GM12878 (cell line): Measurements from ENCODE around the gene LDLRAD4.

Experiments
- CREM ChIP-seq: IDR thresholded peaks from 2 replicates; pipeline ENCODE4 v1.6.1; 2014; ENCODE audit warnings: antibody characterized with exemption, low read depth
- YY1 ChIP-seq: IDR thresholded peaks from 2 replicates; pipeline ENCODE4 v1.6.1; 2011; ENCODE audit warnings: low read depth, mild to moderate bottlenecking, low read length
- TF ChIP-seq, protein P1 (sequence below): IDR thresholded peaks from 2 replicates; pipeline ENCODE4 v1.6.1; 2011; ENCODE audit warnings: low read depth, mild to moderate bottlenecking, low read length, moderate library complexity, borderline replicate concordance; ENCODE audit errors: extremely low read depth
- TF ChIP-seq, protein P2 (sequence below), 3 experiments: IDR thresholded peaks in 2 of 3; conservative IDR thresholded peaks in 1 of 3; 2 replicates each; pipeline ENCODE4 v1.5.1; 2011; ENCODE audit warnings: low read depth in 3 of 3, low read length in 3 of 3, mild to moderate bottlenecking in 3 of 3, control low read depth in 2 of 3, moderate library complexity in 2 of 3, inconsistent platforms in 1 of 3, mixed read lengths in 1 of 3; ENCODE audit not compliant: control insufficient read depth in 2 of 3, insufficient read depth in 1 of 3; ENCODE audit errors: extremely low read depth in 1 of 3

DNA sequence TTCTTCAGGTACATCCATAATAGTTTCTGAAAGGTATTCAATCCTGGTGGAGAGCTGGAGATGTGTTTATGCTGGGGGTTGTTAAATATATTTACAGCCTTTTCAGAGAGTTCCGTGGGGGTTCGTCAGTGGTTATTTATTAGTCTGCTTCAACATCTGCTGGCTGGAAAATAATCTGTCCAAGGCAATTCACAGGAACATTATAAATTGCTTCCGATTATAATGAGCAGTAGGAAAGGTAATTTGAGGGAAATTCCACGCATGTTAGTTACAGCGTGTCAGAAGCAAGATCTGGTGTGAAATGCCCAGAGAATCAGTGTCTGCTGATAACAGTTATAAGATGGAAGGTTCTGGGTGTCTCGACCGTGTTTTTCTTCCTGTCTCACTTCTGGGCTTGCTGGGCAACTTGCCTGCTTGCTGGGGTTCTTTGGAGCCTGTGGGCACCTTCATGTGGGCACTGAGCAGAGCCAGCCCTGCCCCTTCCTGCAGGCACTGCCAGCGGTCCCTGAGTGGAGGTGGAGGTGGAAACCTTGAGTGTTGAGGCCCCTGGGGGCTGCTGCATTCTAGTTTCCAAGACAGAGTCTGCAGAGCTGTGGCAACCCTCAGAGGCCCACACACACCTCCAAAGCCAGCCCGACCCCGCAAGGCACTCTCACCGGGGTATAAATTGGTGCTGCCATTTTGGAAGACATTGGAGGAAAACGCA, 322.1 kb downstream of the LDLRAD4 start:
- no peak for TF ChIP-seq YY1
- TF ChIP-seq, protein P1, sequence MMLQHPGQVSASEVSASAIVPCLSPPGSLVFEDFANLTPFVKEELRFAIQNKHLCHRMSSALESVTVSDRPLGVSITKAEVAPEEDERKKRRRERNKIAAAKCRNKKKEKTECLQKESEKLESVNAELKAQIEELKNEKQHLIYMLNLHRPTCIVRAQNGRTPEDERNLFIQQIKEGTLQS = no peak
- TF ChIP-seq CREM = no peak
- TF ChIP-seq, protein P2, sequence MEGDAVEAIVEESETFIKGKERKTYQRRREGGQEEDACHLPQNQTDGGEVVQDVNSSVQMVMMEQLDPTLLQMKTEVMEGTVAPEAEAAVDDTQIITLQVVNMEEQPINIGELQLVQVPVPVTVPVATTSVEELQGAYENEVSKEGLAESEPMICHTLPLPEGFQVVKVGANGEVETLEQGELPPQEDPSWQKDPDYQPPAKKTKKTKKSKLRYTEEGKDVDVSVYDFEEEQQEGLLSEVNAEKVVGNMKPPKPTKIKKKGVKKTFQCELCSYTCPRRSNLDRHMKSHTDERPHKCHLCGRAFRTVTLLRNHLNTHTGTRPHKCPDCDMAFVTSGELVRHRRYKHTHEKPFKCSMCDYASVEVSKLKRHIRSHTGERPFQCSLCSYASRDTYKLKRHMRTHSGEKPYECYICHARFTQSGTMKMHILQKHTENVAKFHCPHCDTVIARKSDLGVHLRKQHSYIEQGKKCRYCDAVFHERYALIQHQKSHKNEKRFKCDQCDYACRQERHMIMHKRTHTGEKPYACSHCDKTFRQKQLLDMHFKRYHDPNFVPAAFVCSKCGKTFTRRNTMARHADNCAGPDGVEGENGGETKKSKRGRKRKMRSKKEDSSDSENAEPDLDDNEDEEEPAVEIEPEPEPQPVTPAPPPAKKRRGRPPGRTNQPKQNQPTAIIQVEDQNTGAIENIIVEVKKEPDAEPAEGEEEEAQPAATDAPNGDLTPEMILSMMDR (IDR thresholded peaks at IDR 0.05 in 2 of 3, conservative IDR thresholded peaks at IDR 0.05 in 1 of 3; ENCODE audit: control insufficient read depth in 2 of 3, extremely low read depth in 1 of 3, insufficient read depth in 1 of 3, low read depth in 3 of 3, low read length in 3 of 3) = no peak
